Activated naive CD4-positive, alpha-beta T cell treated with anti-CD3 and anti-CD28 coated beads, Interleukin-2, amount 50 U/mL, for 72 hours (primary cell): ENCODE measurements around the gene RALGAPA2. TPM values are rescaled to one million over a fixed set of nuclear protein-coding genes. Genes with fewer than 3 reads are reported as not detected.

Experiments
- ATAC-seq, 2 donors: fragments of 150-1000 bp; cut with Tn5 transposase; 2 replicates each; pipeline ENCODE4 v1.10.0; 2021; ENCODE audit warnings: mild to moderate bottlenecking in 2 of 2, moderate library complexity in 2 of 2
- DNase-seq, 2 donors: peaks; one replicate each; pipeline ENCODE4 v3.0.0; 2021 to 2022; ENCODE audit warnings: low spot score in 2 of 2
- H3K27ac Mint-ChIP-seq, 2 donors: one replicate each; pipeline ENCODE4 v1.8.0; 2022; ENCODE audit warnings: mild to moderate bottlenecking in 2 of 2, mixed read lengths in 2 of 2
- H3K36me3 Mint-ChIP-seq, 2 donors: one replicate each; pipeline ENCODE4 v1.8.0; 2022; ENCODE audit warnings: mixed read lengths in 2 of 2
- H3K9me3 Mint-ChIP-seq, 2 donors: one replicate each; pipeline ENCODE4 v1.8.0; 2022; ENCODE audit warnings: mixed read lengths in 2 of 2
- total RNA-seq, 2 donors: library from RNA; stranded (reverse); gene quantifications; one replicate each; pipeline ENCODE4 v1.2.3, GENCODE V29; 2022

RALGAPA2 gene
- 10 to 100 TPM; 24.9 to 33.1 TPM for total RNA-seq

GRCh38 chr20:20712474-20713243, at the start of gene RALGAPA2:
RALGAPA2 (minus strand) TSS chr20:20712644; CDS start chr20:20712480, 164 bp downstream.
- Mint-ChIP-seq H3K36me3 (peaks cover 4 to 28% of the 10 kb centered on the region in 2 donors), H3K9me3 (peaks cover 0 to 4% of the 10 kb centered on the region in 2 donors), H3K27ac (peak within 1 kb of the TSS; percentile 87 to 90)
- peak; percentile 95 to 96 for ATAC-seq
- DNase-seq: peak; percentile 92 to 97

- H3K36me3 Mint-ChIP-seq: no peaks in the 10 kb centered on the region
- DNase-seq: no peak
- no peaks in the 10 kb centered on the region for H3K9me3 Mint-ChIP-seq
- no peak overlapping the region for H3K27ac Mint-ChIP-seq
- no peak for ATAC-seq
Measured at GRCh38 chr20:20761301-20761700, 48.9 kb upstream of the RALGAPA2 start.

GRCh38 chr20:20759132-20759531, 46.7 kb upstream of the RALGAPA2 start:
- DNase-seq (no peak), ATAC-seq (no peak)
- Mint-ChIP-seq H3K9me3 (peaks cover 0 to 8% of the 10 kb centered on the region in 2 donors), H3K27ac (no peak overlapping the region), H3K36me3 (no peaks in the 10 kb centered on the region)

DNA sequence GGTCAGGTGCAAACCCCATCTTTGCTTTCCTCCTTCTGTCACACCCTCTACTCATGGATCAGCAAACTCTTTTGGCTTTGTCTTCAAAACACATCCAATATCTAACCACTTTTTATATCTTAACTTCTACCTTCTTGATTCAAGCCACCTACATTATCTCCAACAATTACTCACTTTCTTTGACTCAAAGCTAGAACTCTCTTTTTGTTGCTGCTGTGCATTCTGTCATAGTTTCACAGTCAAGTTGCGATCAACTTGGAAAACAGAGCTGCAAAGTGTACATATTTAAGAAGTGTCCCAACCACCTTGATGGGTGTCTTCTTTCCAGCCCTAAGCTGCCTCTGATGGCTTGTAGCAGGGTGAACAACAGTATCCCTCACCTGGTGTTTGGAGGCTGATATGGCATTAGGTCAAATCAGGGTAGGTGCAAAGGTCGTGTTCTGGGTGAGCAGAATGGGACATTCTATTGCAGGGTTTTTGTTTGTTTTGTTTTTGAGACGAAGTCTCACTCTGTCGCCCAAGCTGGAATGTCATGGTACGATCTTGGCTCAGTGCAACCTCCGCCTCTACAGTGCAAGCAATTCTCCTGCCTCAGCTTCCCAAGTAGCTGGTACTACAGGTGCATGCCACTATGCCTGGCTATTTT, 43.4 kb upstream of the RALGAPA2 start:
- peaks cover 0 to 11% of the 10 kb centered on the region in 2 donors for H3K9me3 Mint-ChIP-seq

GRCh38 chr20:20755231-20755630, 42.8 kb upstream of the RALGAPA2 start:
- H3K27ac Mint-ChIP-seq: no peak overlapping the region
- DNase-seq (no peak), ATAC-seq (no peak)
- H3K9me3 Mint-ChIP-seq: peaks cover 0 to 11% of the 10 kb centered on the region in 2 donors
- H3K36me3 Mint-ChIP-seq: no peaks in the 10 kb centered on the region

More for the DNA sequence above, 43.4 kb upstream of the RALGAPA2 start:
- ATAC-seq: peak in 1 of 2 donors; percentile 73
- DNase-seq: no peak
- no peaks in the 10 kb centered on the region for H3K36me3 Mint-ChIP-seq
- no peak overlapping the region for H3K27ac Mint-ChIP-seq

GRCh38 chr20:20754714-20755113, 42.3 kb upstream of the RALGAPA2 start:
- no peak for ATAC-seq
- Mint-ChIP-seq H3K9me3 (peaks cover 0 to 11% of the 10 kb centered on the region in 2 donors), H3K27ac (no peak overlapping the region), H3K36me3 (no peaks in the 10 kb centered on the region)
- DNase-seq: no peak

DNA sequence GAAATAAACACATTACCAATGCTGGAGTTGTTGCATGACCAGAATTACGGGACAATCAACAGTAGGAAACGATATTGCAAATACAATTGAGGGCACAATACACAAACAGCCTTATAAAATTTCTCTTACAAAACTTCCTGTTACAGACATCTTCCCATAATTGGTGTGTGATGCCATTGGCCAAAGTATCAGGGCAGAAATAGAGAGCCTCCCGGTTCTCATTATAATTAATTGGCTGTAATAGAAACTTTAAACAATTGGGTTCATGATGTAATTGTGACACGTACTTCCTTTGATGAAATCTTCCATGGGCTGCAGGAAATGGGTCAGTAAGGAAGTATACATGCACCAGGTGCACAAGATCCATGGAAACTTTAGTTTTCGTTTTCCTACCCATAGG, 40.3 kb upstream of the RALGAPA2 start:
- Mint-ChIP-seq H3K9me3 (peaks cover 6 to 16% of the 10 kb centered on the region in 2 donors), H3K27ac (no peak overlapping the region), H3K36me3 (peaks cover 6 to 7% of the 10 kb centered on the region in 2 donors)
- ATAC-seq (no peak), DNase-seq (no peak)

- DNase-seq (no peak), ATAC-seq (no peak)
- peaks cover 6 to 7% of the 10 kb centered on the region in 2 donors for H3K36me3 Mint-ChIP-seq
- H3K27ac Mint-ChIP-seq: no peak overlapping the region
- H3K9me3 Mint-ChIP-seq: peaks cover 5 to 6% of the 10 kb centered on the region in 2 donors
Measured at GRCh38 chr20:20747298-20747697, 34.9 kb upstream of the RALGAPA2 start.

GRCh38 chr20:20744170-20744725, 31.8 kb upstream of the RALGAPA2 start:
- H3K9me3 Mint-ChIP-seq: peaks cover 5 to 6% of the 10 kb centered on the region in 2 donors
- ATAC-seq (no peak), DNase-seq (no peak)
- no peak overlapping the region for H3K27ac Mint-ChIP-seq
- H3K36me3 Mint-ChIP-seq: peaks cover 6 to 7% of the 10 kb centered on the region in 2 donors

GRCh38 chr20:20743511-20744169, 31.2 kb upstream of the RALGAPA2 start:
- DNase-seq: no peak
- ATAC-seq: no peak
- Mint-ChIP-seq H3K27ac (no peak overlapping the region), H3K9me3 (no peaks in the 10 kb centered on the region), H3K36me3 (peaks cover 0 to under 1% of the 10 kb centered on the region in 2 donors)

- ATAC-seq (no peak), DNase-seq (no peak)
- no peaks in the 10 kb centered on the region for H3K36me3 Mint-ChIP-seq
- no peaks in the 10 kb centered on the region for H3K9me3 Mint-ChIP-seq
- H3K27ac Mint-ChIP-seq: no peak overlapping the region
Measured at GRCh38 chr20:20741087-20742045, 28.9 kb upstream of the RALGAPA2 start.

- Mint-ChIP-seq H3K9me3 (no peaks in the 10 kb centered on the region), H3K27ac (no peak overlapping the region), H3K36me3 (no peaks in the 10 kb centered on the region)
- no peak for ATAC-seq
- no peak for DNase-seq
Measured at GRCh38 chr20:20740541-20740940, 28.1 kb upstream of the RALGAPA2 start.

DNA sequence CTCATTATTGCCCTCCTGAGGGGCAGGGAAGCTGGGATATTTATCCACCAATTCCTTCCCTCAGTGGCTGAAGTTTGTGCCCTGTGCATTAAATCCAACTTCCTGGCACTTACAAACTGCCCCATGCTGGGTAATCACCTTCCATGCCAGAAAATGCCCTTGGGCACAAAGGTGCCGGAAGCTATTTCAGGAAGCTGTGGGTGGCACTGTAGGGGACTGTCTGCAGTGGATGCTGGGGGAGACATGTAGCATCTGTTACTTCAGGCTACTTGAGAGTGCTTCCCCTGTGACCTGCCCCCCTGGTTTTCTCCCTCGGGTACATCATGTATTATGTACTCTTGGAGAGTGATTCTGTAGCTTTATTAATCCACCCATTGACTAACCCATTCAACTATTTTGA, 24.7 kb upstream of the RALGAPA2 start:
- ATAC-seq: no peak
- Mint-ChIP-seq H3K27ac (no peak overlapping the region), H3K9me3 (no peaks in the 10 kb centered on the region), H3K36me3 (no peaks in the 10 kb centered on the region)
- no peak for DNase-seq

DNA sequence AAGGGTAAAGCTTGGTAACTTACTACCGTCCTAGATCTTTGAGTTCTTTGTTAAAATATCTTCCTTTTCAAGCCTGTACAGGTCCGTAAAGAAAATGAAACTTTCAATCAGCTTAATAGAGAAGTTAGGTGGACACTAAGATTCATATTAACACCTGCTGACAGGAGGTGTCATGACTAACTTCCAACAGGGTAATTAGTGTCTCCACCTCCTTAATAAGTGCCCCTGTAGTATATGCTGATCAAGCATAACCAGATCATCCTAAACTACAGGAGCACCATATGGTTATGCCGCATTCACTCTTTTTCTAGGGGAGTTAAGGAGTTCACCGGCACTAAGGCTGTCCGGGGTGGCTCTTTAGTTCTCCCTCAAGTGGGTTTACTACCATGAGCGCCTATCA, 23.9 kb upstream of the RALGAPA2 start:
- ATAC-seq (no peak), DNase-seq (no peak)
- Mint-ChIP-seq H3K9me3 (no peaks in the 10 kb centered on the region), H3K27ac (no peak overlapping the region), H3K36me3 (no peaks in the 10 kb centered on the region)

- no peaks in the 10 kb centered on the region for H3K36me3 Mint-ChIP-seq
- peak; percentile 67 to 92 for ATAC-seq
- peak overlapping the region in 1 of 2 donors; percentile 84 for H3K27ac Mint-ChIP-seq
- no peaks in the 10 kb centered on the region for H3K9me3 Mint-ChIP-seq
- DNase-seq: no peak
Measured at GRCh38 chr20:20734475-20734948, 22.1 kb upstream of the RALGAPA2 start.

DNA sequence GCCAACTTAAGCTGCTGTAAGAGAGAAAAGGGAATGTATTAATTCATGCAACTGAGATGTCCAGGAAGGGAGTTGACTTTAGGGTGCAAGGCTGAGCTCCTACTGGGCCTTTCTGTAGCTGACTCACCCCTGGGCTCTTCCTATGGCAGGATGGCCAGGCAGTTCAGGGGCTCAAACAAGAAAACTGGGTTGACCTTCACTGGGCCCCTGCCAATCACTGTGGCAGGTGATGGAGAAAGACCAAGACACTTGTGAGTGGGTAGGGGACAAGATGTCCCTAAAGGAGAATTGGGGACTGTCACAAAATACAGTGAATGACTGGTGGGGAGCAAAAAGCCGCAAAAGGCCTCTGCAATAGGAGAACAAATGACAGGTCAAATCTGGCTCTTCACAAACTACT, 21.5 kb upstream of the RALGAPA2 start:
- Mint-ChIP-seq H3K27ac (peak overlapping the region in 1 of 2 donors; percentile 84), H3K9me3 (no peaks in the 10 kb centered on the region), H3K36me3 (no peaks in the 10 kb centered on the region)
- DNase-seq (no peak), ATAC-seq (peak in 1 of 2 donors; percentile 42)
